Neural cell (in vitro differentiated cells): ENCODE results near the gene SEC14L3. TPM values are rescaled to one million over a fixed set of nuclear protein-coding genes. Genes with fewer than 3 reads are reported as not detected.

ENCODE experiments used
- H2AFZ ChIP-seq: fragments of 200-600, 300-800 bp; sonication (generic), shearing (Covaris generic); 2 replicates; pipeline ENCODE4 v1.6.0; 2014; ENCODE audit warnings: low read depth, mild to moderate bottlenecking, antibody characterized with exemption, low read length, moderate library complexity
- H3F3A ChIP-seq: fragments of 200-600 bp; shearing (Covaris generic); 2 replicates; pipeline ENCODE4 v1.6.1; 2016; ENCODE audit warnings: mild to moderate bottlenecking, moderate library complexity, mixed read lengths, antibody characterized with exemption, low read length; ENCODE audit not compliant: insufficient read depth, poor library complexity, severe bottlenecking
- H3K27ac ChIP-seq: fragments of 200-600, 300-800 bp; sonication (generic), shearing (Covaris generic); 2 replicates; pipeline ENCODE4 v1.5.1; 2014; ENCODE audit warnings: mild to moderate bottlenecking, low read length, moderate library complexity
- H3K27me3 ChIP-seq: fragments of 300-800, 200-600 bp; sonication (generic), shearing (Covaris generic); 2 replicates; pipeline ENCODE4 v1.6.0; 2014; ENCODE audit warnings: mild to moderate bottlenecking, low read depth, low read length, moderate library complexity; ENCODE audit not compliant: insufficient read depth
- H3K36me3 ChIP-seq: fragments of 300-800, 200-600 bp; sonication (generic), shearing (Covaris generic); 2 replicates; pipeline ENCODE4 v1.5.1; 2014; ENCODE audit warnings: mild to moderate bottlenecking, antibody characterized with exemption, low read length, moderate library complexity; ENCODE audit not compliant: insufficient read depth
- H3K4me2 ChIP-seq: fragments of 300-800, 200-600 bp; sonication (generic), shearing (Covaris generic); 2 replicates; pipeline ENCODE4 v1.6.0; 2014; ENCODE audit warnings: mild to moderate bottlenecking, low read length
- H3K4me3 ChIP-seq: fragments of 300-800, 200-600 bp; sonication (generic), shearing (Covaris generic); 2 replicates; pipeline ENCODE4 v1.5.1; 2014; ENCODE audit warnings: mild to moderate bottlenecking, low read length, moderate library complexity
- H3K79me2 ChIP-seq: fragments of 200-600 bp; shearing (Covaris generic); replicated peaks from 2 replicates; pipeline ENCODE4 v1.6.0; 2014; ENCODE audit warnings: mild to moderate bottlenecking, low read length, moderate library complexity; ENCODE audit not compliant: insufficient read depth
- H3K9ac ChIP-seq: fragments of 300-800, 200-600 bp; sonication (generic), shearing (Covaris generic); 2 replicates; pipeline ENCODE4 v1.6.1; 2016; ENCODE audit warnings: mild to moderate bottlenecking, low read length, mixed read lengths
- H3K9me2 ChIP-seq: fragments of 200-600 bp; shearing (Covaris generic); 2 replicates; pipeline ENCODE4 v1.6.1; 2016; ENCODE audit warnings: mild to moderate bottlenecking, low read length, mixed read lengths; ENCODE audit not compliant: insufficient read depth
- H3K9me3 ChIP-seq: fragments of 200-600, 300-800 bp; sonication (generic), shearing (Covaris generic); 2 replicates; pipeline ENCODE4 v1.6.1; 2016; ENCODE audit warnings: mild to moderate bottlenecking, mixed run types, low read length, moderate library complexity, mixed read lengths
- H4K20me1 ChIP-seq: fragments of 200-600 bp; shearing (Covaris generic); 2 replicates; pipeline ENCODE4 v1.6.1; 2016; ENCODE audit warnings: mild to moderate bottlenecking, mixed run types; ENCODE audit not compliant: insufficient read depth
- CTCF ChIP-seq: fragments of 450-650 bp; IDR thresholded peaks from 2 replicates; pipeline ENCODE4 v1.5.1; 2014; ENCODE audit warnings: antibody characterized with exemption, mild to moderate bottlenecking, moderate library complexity; ENCODE audit not compliant: poor library complexity, severe bottlenecking
- EP300 ChIP-seq: fragments of 450-650 bp; conservative IDR thresholded peaks from 2 replicates; pipeline ENCODE4 v1.6.1; 2014; ENCODE audit warnings: antibody characterized with exemption, mild to moderate bottlenecking, moderate library complexity; ENCODE audit not compliant: poor library complexity, severe bottlenecking
- EZH2 ChIP-seq: fragments of 200-600, 300-800 bp; shearing (Covaris generic), sonication (generic); IDR thresholded peaks from 2 replicates; pipeline ENCODE4 v1.6.1; 2014; ENCODE audit warnings: antibody characterized with exemption, low read length, borderline replicate concordance, mild to moderate bottlenecking; ENCODE audit not compliant: insufficient read depth, poor library complexity, severe bottlenecking
- MXI1 ChIP-seq: fragments of 450-650 bp; conservative IDR thresholded peaks from 2 replicates; pipeline ENCODE4 v1.6.1; 2014; ENCODE audit warnings: antibody characterized with exemption, mild to moderate bottlenecking; ENCODE audit not compliant: poor library complexity, severe bottlenecking
- POLR2AphosphoS5 ChIP-seq: IDR thresholded peaks from 2 replicates; pipeline ENCODE4 v1.6.1; 2012
- RAD21 ChIP-seq: fragments of 450-650 bp; conservative IDR thresholded peaks from 2 replicates; pipeline ENCODE4 v1.6.1; 2014; ENCODE audit warnings: antibody characterized with exemption, mild to moderate bottlenecking, moderate library complexity
- REST ChIP-seq: IDR thresholded peaks from 2 replicates; pipeline ENCODE4 v1.6.1; 2012; ENCODE audit warnings: borderline replicate concordance
- SMC3 ChIP-seq: fragments of 450-650 bp; conservative IDR thresholded peaks from 2 replicates; pipeline ENCODE4 v1.6.1; 2014; ENCODE audit warnings: antibody characterized with exemption, mild to moderate bottlenecking, moderate library complexity; ENCODE audit not compliant: poor library complexity
- TAF1 ChIP-seq: IDR thresholded peaks from 2 replicates; pipeline ENCODE4 v1.6.1; 2012; ENCODE audit warnings: low read depth
- polyA plus RNA-seq: library from polyadenylated mRNA; depleted of rRNA; stranded (reverse); fragments of >200 nt; gene quantifications from 2 replicates; pipeline ENCODE4 v1.2.3, GENCODE V29; 2014

SEC14L3 gene
- polyA plus RNA-seq, 1 donor from 2014 or later = not detected

GRCh38 chr22:30502911-30503310 is 31.1 kb upstream of the SEC14L3 start:
- Histone ChIP-seq H3F3A (no peaks in the 10 kb centered on the region), H3K36me3 (no peaks in the 10 kb centered on the region), H4K20me1 (no peaks in the 10 kb centered on the region), H3K27ac (no peak overlapping the region), H2AFZ (no peak overlapping the region), H3K4me3 (no peak overlapping the region), H3K4me2 (no peak overlapping the region), H3K9me3 (no peaks in the 10 kb centered on the region), H3K79me2 (no peaks in the 10 kb centered on the region), H3K9me2 (no peaks in the 10 kb centered on the region), H3K9ac (no peak overlapping the region), H3K27me3 (no peaks in the 10 kb centered on the region)
- TF ChIP-seq TAF1 = no peak

GRCh38 chr22:30502153-30502552 is 30.3 kb upstream of the SEC14L3 start:
- Histone ChIP-seq H3K4me3 (no peak overlapping the region), H4K20me1 (no peaks in the 10 kb centered on the region), H3K4me2 (no peak overlapping the region), H3K9ac (no peak overlapping the region), H3K27ac (no peak overlapping the region), H2AFZ (no peak overlapping the region), H3K79me2 (no peaks in the 10 kb centered on the region), H3K9me2 (no peaks in the 10 kb centered on the region), H3K27me3 (no peaks in the 10 kb centered on the region), H3K9me3 (no peaks in the 10 kb centered on the region), H3F3A (no peaks in the 10 kb centered on the region), H3K36me3 (no peaks in the 10 kb centered on the region)
- TF ChIP-seq RAD21 = no peak
- TF ChIP-seq REST = no peak
- TF ChIP-seq MXI1 = no peak

GRCh38 chr22:30500628-30501027 is 28.8 kb upstream of the SEC14L3 start:
- no peaks in the 10 kb centered on the region for H3F3A ChIP-seq
- H3K79me2 ChIP-seq = no peaks in the 10 kb centered on the region
- no peaks in the 10 kb centered on the region for H4K20me1 ChIP-seq
- no peak overlapping the region for H3K27ac ChIP-seq
- no peak overlapping the region for H3K4me2 ChIP-seq
- no peaks in the 10 kb centered on the region for H3K9me3 ChIP-seq
- no peak overlapping the region for H3K4me3 ChIP-seq
- H3K36me3 ChIP-seq = no peaks in the 10 kb centered on the region
- no peaks in the 10 kb centered on the region for H3K9me2 ChIP-seq
- no peak overlapping the region for H2AFZ ChIP-seq
- no peak for TF ChIP-seq POLR2AphosphoS5
- no peak for TF ChIP-seq EP300
- no peak for TF ChIP-seq CTCF
- no peak for TF ChIP-seq EZH2
- TF ChIP-seq RAD21 = no peak
- no peak for TF ChIP-seq TAF1
- TF ChIP-seq REST = no peak
- TF ChIP-seq MXI1 = no peak
- no peak for TF ChIP-seq SMC3
- no peaks in the 10 kb centered on the region for H3K27me3 ChIP-seq
- H3K9ac ChIP-seq = no peak overlapping the region
